Peyer's patch (tissue), 4 donors: Measurements from ENCODE around the gene DACH2.

ENCODE experiments used
- POLR2A ChIP-seq, 2 donors: fragments of 450-650 bp; IDR thresholded peaks; one replicate each; pipeline ENCODE4 v1.5.1; 2017; ENCODE audit warnings: antibody characterized with exemption in 2 of 2, mild to moderate bottlenecking in 2 of 2, moderate library complexity in 2 of 2
- TF ChIP-seq, protein P1 (sequence below), 6 experiments: fragments of 450-650 bp in 4 of 6; fragments of 200-600 bp in 2 of 6; sonication (generic) in 1 of 6; IDR thresholded peaks; one replicate each; pipeline ENCODE4 v1.5.1; 2017 to 2019; ENCODE audit warnings: antibody characterized with exemption in 6 of 6, mild to moderate bottlenecking in 3 of 6, moderate library complexity in 1 of 6

- TF ChIP-seq, protein P1, sequence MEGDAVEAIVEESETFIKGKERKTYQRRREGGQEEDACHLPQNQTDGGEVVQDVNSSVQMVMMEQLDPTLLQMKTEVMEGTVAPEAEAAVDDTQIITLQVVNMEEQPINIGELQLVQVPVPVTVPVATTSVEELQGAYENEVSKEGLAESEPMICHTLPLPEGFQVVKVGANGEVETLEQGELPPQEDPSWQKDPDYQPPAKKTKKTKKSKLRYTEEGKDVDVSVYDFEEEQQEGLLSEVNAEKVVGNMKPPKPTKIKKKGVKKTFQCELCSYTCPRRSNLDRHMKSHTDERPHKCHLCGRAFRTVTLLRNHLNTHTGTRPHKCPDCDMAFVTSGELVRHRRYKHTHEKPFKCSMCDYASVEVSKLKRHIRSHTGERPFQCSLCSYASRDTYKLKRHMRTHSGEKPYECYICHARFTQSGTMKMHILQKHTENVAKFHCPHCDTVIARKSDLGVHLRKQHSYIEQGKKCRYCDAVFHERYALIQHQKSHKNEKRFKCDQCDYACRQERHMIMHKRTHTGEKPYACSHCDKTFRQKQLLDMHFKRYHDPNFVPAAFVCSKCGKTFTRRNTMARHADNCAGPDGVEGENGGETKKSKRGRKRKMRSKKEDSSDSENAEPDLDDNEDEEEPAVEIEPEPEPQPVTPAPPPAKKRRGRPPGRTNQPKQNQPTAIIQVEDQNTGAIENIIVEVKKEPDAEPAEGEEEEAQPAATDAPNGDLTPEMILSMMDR (IDR thresholded peaks at IDR 0.05), result no peak
- TF ChIP-seq POLR2A (IDR thresholded peaks at IDR 0.05), result no peak
Measured at GRCh38 chrX:86148024-86148511, at the start of gene DACH2.
